ENCODE results near the gene TBXAS1.
"Not testable (repeated sequence)": the region's sequence is repeated elsewhere in the genome, so short reads cannot be mapped to it uniquely, and the experiment has no call there.

Gene TBXAS1

DNA sequence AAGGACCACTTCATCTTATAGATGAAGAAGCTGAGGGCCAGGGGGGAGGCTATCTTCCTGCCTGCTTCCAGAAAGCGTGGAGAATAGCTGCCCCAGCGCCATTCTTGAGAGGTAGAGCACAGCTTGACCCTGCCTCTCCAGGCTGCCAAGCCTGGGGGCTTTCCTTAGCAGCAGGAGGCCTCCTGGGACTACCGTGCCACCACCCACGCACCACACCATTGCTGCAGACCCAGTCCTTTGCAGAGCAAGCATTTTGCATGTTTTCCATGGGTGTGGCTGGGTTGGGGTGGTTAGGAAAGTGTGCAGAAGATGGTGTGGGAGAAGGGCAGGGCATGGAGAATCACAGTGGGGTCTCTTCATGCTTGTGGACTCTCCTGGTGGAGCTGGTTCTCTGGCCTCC is 64.9 kb downstream of the TBXAS1 start:
- no peak for DNase-seq

DNA sequence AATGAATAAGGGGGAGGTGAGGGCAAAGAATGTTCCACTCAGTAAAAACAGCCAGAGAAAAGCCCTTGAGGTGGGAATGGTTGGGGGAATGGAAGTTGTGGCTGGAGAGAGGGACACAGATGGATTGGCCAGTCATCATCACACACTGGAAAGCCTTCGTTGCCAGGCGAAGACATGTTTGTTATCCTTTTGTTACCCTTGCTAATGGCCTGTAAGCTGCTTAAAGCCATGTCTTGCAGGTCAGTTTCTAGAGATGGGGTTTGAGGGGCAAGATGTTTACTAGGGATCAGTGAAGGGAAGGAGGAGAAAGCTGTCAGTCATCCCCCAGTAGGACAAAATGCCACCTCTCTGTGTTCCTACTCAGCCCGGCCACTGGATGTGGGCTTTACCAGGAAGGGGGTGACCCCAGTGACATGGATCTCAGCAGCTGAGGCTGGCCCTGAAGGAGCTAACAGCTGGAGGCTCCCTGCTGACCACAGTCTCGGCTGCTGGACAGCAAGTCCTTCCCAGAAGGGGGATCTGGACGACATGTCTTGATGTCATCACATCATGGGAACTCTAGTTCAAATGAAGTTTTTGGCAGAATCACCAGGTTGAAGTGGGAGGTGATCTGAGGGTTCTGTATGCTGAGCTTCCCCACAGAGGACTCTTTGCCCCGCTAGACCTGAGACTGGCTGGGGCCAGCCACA is 66.2 kb downstream of the TBXAS1 start:
- DNase-seq, result no peak

DNA sequence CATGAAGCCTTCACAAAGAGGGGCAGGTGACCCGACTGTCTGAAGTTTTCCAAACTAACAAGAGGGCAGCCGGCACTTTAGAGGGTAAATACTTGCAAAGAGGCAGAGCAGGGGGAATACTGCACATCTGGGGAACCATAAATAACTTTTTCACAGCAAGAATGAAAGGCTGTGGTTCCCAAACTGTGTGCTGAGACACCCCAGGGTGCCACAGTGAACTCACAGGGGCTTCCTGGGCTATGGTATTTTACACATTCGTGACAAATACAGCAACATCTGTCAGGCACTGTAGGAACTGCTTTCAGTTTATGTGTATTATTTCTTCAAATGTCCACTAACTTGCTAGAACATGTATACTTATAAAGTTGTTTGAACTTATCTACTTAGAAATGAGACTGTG is 67.2 kb downstream of the TBXAS1 start:
- DNase-seq, result no peak

DNA sequence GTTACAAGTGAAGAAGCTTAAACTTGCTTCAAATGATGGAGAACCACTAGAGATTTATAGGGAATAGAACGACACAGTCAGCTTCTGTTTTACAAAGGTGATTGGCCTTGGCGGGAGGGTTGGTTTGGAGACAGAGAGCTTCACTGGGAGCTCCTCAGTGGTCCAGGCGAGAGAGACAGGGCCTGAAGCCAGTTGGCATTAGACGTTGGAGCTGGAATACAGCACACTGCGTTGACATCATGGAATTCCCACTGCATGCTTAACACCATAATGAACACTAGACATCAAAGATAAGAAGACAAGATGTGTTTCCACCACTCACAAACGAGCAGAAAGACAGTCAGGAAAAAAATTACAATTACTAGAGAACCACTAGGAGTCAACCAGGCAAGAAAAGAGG is 67.8 kb downstream of the TBXAS1 start:
- DNase-seq, result no peak

DNA sequence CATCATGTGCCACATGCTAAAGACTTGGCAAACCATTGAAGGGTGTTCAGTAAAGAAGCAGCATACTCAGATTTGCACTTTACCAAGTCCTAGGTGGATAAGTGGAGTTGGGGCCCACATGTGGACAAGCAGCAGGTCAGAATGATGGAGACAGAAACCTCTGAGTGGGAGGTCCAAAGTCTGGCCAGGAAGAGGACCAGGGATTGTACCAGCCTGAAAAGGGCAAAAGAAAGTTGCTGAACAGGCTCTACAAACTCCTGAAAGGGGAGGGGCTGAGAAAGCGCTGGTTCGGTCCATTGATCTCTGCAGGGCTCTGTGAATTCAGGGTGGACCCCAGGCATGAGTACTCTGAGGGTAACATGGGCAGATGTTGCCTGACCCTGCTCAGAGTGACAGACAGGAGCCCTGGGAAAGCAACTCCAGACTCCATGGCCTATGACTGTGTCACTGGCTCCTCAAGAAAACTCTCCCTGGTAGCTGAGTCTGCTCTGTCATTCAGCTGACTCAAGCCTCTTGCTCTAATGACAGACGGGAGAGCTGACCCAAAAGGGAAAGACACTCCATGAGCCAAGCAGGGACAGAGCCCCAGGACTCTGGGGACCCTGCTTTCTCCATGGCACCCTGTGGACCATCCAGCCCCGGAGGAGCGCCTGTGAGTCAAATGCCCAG is 68.5 kb downstream of the TBXAS1 start:
- DNase-seq, result no peak

- DNase-seq, result no peak
Measured at GRCh38 chr7:139898483-139898882, 69.4 kb downstream of the TBXAS1 start.

DNA sequence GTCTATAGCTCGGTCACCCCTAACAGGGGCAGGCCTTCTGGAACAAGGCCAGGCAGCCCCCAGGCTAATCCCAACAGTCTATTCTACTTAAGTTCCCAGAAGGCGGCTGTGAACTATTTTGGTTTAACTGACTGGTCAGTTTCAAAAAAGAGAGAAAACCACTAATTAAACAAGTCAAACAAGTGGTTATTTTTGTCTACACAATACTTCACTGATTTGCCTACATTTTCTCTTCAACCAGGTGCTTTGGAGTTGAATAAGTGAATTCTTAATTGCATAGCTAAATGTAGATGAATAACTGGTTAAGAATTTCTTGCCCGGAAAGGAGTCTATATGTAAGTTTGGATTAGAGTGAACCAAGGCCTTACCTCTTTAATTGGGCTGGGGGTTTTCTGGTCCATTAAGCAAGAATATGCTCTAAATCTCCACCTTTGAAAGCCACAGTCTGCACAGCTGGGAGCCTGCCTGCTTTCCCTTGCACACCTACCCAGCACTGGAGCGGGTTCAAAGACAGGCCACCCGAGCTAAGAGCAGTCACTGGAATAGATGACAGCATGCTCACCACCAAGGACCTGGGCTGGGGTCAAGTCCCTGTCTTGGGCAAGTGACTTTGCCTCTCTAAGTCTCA is 70.4 kb downstream of the TBXAS1 start:
- DNase-seq, result no peak

GRCh38 chr7:139900326-139900725 is 71.3 kb downstream of the TBXAS1 start:
- no peak for DNase-seq

- no peak for DNase-seq
Measured at GRCh38 chr7:139901056-139901795, 72.2 kb downstream of the TBXAS1 start.

DNA sequence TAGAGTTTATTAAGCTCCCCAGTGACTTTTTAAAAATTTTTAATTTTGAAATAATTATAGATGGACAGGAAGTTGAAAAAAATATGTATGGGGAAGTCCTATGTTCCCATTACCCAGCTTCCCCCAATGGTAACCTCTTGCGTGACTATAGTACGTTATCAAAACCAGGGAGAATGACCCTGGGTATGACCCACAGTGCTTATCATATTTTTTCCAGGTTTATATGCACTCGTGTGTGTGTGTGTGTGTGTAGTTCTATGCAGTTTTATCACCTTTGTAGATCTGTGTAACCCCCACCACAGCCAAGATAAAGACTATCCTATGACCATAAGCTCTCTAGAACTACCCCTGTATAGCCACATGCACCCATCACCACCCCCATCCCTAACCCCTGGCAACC is 72.8 kb downstream of the TBXAS1 start:
- DNase-seq, result no peak

DNA sequence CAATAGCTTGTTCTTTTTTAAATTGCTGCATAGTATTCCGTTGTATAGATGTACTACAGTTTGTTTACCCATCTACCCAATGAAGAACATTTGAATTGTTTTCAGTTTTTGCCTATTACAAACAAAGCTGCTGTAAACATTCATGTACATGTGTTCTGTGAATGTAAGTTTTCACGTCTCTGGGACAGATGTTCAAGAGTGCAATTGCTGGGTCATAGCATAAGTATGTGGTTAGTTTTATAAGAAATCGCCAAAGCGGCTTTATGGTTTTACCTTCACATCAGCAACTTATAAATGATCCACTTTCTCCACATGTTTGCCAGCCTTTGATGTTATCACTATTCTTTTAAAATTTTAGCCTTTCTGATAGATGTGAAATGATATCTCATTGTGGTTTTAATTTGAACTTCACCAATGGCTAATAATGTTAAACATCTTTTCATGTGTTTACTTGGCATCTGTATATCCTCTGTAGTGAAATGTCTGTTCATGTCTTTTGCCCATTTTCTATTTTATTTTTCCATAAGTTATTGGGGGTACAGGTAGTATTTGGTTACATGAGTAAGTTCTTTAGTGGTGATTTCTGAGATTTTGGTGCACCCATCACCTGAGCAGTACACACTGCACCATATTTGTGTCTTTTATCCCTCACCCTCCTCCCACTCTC is 73.5 kb downstream of the TBXAS1 start:
- no peak for DNase-seq

DNA sequence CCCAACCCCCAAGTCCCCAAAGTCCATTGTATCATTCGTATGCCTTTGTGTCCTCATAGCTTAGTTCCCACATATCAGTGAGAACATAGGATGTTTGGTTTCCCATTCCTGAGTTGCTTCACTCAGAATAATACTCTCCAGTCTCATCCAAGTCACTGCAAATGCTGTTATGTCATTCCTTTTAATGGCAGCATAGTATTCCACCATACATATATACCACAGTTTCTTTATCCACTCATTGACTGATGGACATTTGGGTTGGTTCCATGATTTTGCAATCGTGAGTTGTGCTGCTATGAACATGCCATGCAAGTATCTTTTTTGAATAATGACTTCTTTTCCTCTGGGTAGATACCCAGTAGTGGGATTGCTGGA is 74.0 kb downstream of the TBXAS1 start:
- not testable (repeated sequence) for DNase-seq

GRCh38 chr7:139906879-139907278 is 77.8 kb downstream of the TBXAS1 start:
- DNase-seq, result no peak

- no peak for DNase-seq
Measured at GRCh38 chr7:139908792-139909191, 79.7 kb downstream of the TBXAS1 start.

GRCh38 chr7:139909379-139910050 is 80.5 kb downstream of the TBXAS1 start:
- no peak for DNase-seq

DNA sequence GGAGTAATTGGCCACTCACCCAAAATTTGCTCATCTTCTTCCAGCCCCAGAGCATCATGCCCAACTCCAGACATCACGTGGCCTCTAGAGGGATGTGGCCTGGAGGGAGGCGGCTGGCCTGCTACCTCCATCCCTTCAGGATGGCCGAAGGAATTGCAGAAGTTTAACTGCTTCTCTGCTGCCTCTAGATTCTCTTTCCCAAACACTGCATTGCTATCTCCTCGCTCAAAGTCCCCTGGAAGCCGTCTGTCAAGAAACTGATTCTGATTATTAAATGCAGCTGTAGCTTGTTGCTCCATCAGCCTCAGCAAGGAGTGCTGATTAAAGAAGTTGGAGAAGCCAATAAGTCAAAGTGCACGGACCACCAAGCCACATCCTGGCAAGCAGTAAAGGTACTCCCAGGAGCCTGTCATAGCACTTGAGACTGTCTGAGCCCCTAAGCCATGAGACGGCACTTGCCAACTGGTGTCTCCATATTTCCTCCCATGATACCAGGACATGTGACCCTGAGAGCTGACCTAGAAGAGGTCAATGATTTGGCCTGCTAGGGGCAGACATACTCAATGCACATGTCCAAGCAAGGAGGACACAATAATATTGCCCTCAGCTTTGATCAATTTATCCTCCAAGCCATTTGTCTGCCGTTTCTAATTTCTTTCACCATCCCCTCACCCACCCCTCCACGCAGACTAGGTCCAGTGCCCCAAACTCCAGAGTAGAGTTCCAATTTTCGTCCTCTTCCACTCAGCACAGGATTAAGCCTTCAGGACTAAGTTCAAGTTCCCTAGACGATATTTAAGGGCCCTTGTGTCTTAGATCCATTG is 84.2 kb downstream of the TBXAS1 start:
- DNase-seq, result no peak

DNA sequence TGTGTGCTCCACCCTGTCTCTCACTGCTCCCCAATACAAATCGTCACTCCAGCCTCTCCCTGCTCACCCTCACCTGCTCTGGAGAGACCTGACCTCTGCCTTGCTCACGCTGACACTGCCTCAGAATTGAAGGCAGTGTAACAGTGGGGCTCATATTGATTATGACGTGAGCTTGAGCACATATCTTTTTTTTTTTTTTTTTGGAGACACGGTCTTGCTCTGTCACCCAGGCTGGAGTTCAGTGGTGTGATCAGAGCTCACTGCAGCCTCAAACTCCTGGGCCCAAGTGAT is 84.7 kb downstream of the TBXAS1 start:
- no peak for DNase-seq

GRCh38 chr7:139914306-139915267 is 85.5 kb downstream of the TBXAS1 start:
- DNase-seq, result no peak

GRCh38 chr7:139915268-139915863 is 86.3 kb downstream of the TBXAS1 start:
- DNase-seq, result no peak

All from stimulated activated CD4-positive, alpha-beta T cell treated with anti-CD3 and anti-CD28 coated beads, Interleukin-4, amount 100 ng/mL, for 24 hours (primary cell).